H9 (cell line): Measurements from ENCODE around the gene SRRM3. TPM values are rescaled to one million over a fixed set of nuclear protein-coding genes. Genes with fewer than 3 reads are reported as not detected.

Experiments
- DNase-seq: peaks from one replicate; pipeline ENCODE4 v3.0.0-alpha.2; 2017
- H2AFZ ChIP-seq: one replicate; pipeline ENCODE4 v1.6.1; 2013; ENCODE audit warnings: mild to moderate bottlenecking, low read length, control low read depth, moderate library complexity
- H2AK5ac ChIP-seq: 2 replicates; pipeline ENCODE4 v1.6.1; 2013; ENCODE audit warnings: low read length, control low read depth, mixed read lengths; ENCODE audit not compliant: insufficient read length
- H2BK120ac ChIP-seq: one replicate; pipeline ENCODE4 v1.6.1; 2013; ENCODE audit warnings: low read depth, mild to moderate bottlenecking, low read length, control low read depth, inconsistent platforms; ENCODE audit not compliant: poor library complexity, severe bottlenecking
- H2BK12ac ChIP-seq: 2 replicates; pipeline ENCODE4 v1.6.1; 2013; ENCODE audit warnings: low read length, control low read depth, mixed read lengths, low read depth; ENCODE audit not compliant: insufficient read length
- H2BK15ac ChIP-seq: 2 replicates; pipeline ENCODE4 v1.6.1; 2013; ENCODE audit warnings: low read depth, low read length, control low read depth
- H2BK20ac ChIP-seq: one replicate; pipeline ENCODE4 v1.6.1; 2013; ENCODE audit warnings: low read depth, mild to moderate bottlenecking, low read length, control low read depth, inconsistent platforms; ENCODE audit not compliant: poor library complexity, severe bottlenecking
- H2BK5ac ChIP-seq: 2 replicates; pipeline ENCODE4 v1.6.1; 2013; ENCODE audit warnings: low read length, control low read depth, mixed read lengths; ENCODE audit not compliant: insufficient read length
- H3K14ac ChIP-seq: 2 replicates; pipeline ENCODE4 v1.6.1; 2013; ENCODE audit warnings: low read length, control low read depth; ENCODE audit not compliant: insufficient read depth
- H3K18ac ChIP-seq: 2 replicates; pipeline ENCODE4 v1.6.1; 2013; ENCODE audit warnings: low read depth, mild to moderate bottlenecking, mixed read lengths, low read length, control low read depth; ENCODE audit not compliant: insufficient read length
- H3K23ac ChIP-seq: 2 replicates; pipeline ENCODE4 v1.6.1; 2013; ENCODE audit warnings: low read length, control low read depth, mixed read lengths, low read depth; ENCODE audit not compliant: insufficient read length
- H3K23me2 ChIP-seq: 2 replicates; pipeline ENCODE4 v1.6.1; 2013; ENCODE audit warnings: low read depth, mild to moderate bottlenecking, mixed read lengths, low read length, control low read depth; ENCODE audit not compliant: insufficient read length, poor library complexity, severe bottlenecking
- H3K27ac ChIP-seq: 2 replicates; pipeline ENCODE4 v1.5.1; 2013; ENCODE audit warnings: low read length, control low read depth, mixed read lengths, low read depth; ENCODE audit not compliant: insufficient read length
- H3K27me3 ChIP-seq: 2 replicates; pipeline ENCODE4 v1.6.1; 2013; ENCODE audit warnings: low read length, control low read depth, inconsistent platforms; ENCODE audit not compliant: insufficient read depth
- H3K4ac ChIP-seq: 2 replicates; pipeline ENCODE4 v1.6.1; 2013; ENCODE audit warnings: low read depth, mild to moderate bottlenecking, control low read depth, inconsistent platforms, low read length, moderate library complexity
- H3K4me1 ChIP-seq: 2 replicates; pipeline ENCODE4 v1.6.1; 2013; ENCODE audit warnings: low read length, control low read depth, inconsistent platforms; ENCODE audit not compliant: insufficient read depth
- H3K4me2 ChIP-seq: 2 replicates; pipeline ENCODE4 v1.6.1; 2013; ENCODE audit warnings: low read length, control low read depth, mixed read lengths; ENCODE audit not compliant: insufficient read length, insufficient read depth
- H3K56ac ChIP-seq: 2 replicates; pipeline ENCODE4 v1.6.1; 2013; ENCODE audit warnings: low read depth, mild to moderate bottlenecking, mixed read lengths, low read length, control low read depth; ENCODE audit not compliant: insufficient read length
- H3K79me1 ChIP-seq: 2 replicates; pipeline ENCODE4 v1.6.1; 2013; ENCODE audit warnings: low read depth, mild to moderate bottlenecking, moderate library complexity, low read length, control low read depth, inconsistent platforms; ENCODE audit not compliant: insufficient read depth, poor library complexity, severe bottlenecking
- H3K79me2 ChIP-seq: 2 replicates; pipeline ENCODE4 v1.6.1; 2013; ENCODE audit warnings: low read length, control low read depth, inconsistent platforms; ENCODE audit not compliant: insufficient read depth
- H3K9ac ChIP-seq: 2 replicates; pipeline ENCODE4 v1.6.1; 2013; ENCODE audit warnings: low read length, control low read depth, mixed read lengths; ENCODE audit not compliant: insufficient read length; ENCODE audit errors: extremely low read depth
- H3K9me3 ChIP-seq: one replicate; pipeline ENCODE4 v1.6.1; 2013; ENCODE audit warnings: low read depth, low read length, inconsistent platforms; ENCODE audit not compliant: control insufficient read depth
- H3T11ph ChIP-seq: one replicate; pipeline ENCODE4 v1.6.1; 2013; ENCODE audit warnings: mild to moderate bottlenecking, low read length, control low read depth, inconsistent platforms
- H4K20me1 ChIP-seq: one replicate; pipeline ENCODE4 v1.6.1; 2013; ENCODE audit not compliant: control insufficient read depth, insufficient read length, insufficient read depth
- H4K5ac ChIP-seq: 2 replicates; pipeline ENCODE4 v1.6.1; 2013; ENCODE audit warnings: low read depth, mild to moderate bottlenecking, mixed read lengths, low read length, control low read depth; ENCODE audit not compliant: insufficient read length
- H4K8ac ChIP-seq: replicated peaks from 2 replicates; pipeline ENCODE4 v1.6.1; 2013; ENCODE audit warnings: low read length, control low read depth, mixed read lengths, low read depth; ENCODE audit not compliant: insufficient read length
- H4K91ac ChIP-seq: 2 replicates; pipeline ENCODE4 v1.6.1; 2013; ENCODE audit warnings: low read depth, mild to moderate bottlenecking, moderate library complexity, mixed read lengths, low read length, control low read depth; ENCODE audit not compliant: insufficient read length
- H3K27ac Mint-ChIP-seq, 3 experiments: 2 replicates in 2 of 3; 3 replicates in 1 of 3; pipeline ENCODE4 v1.8.0; 2020 to 2021; ENCODE audit warnings: mixed read lengths in 3 of 3, mild to moderate bottlenecking in 1 of 3, moderate library complexity in 1 of 3
- H3K27me3 Mint-ChIP-seq: 2 replicates; pipeline ENCODE4 v1.8.0; 2021; ENCODE audit warnings: low read depth, mild to moderate bottlenecking, moderate library complexity, mixed read lengths
- H3K36me3 Mint-ChIP-seq, 3 experiments: 2 replicates in 2 of 3; 3 replicates in 1 of 3; pipeline ENCODE4 v1.8.0; 2020 to 2021; ENCODE audit warnings: low read depth in 3 of 3, mixed read lengths in 3 of 3; ENCODE audit not compliant: insufficient read depth in 1 of 3
- H3K4me1 Mint-ChIP-seq, 2 experiments: 2 replicates each; pipeline ENCODE4 v1.8.0; 2020; ENCODE audit warnings: mixed read lengths in 2 of 2
- H3K4me3 Mint-ChIP-seq, 2 experiments: 2 replicates in 1 of 2; 3 replicates in 1 of 2; pipeline ENCODE4 v1.8.0; 2020 to 2021; ENCODE audit warnings: mild to moderate bottlenecking in 2 of 2, mixed read lengths in 2 of 2, moderate library complexity in 1 of 2
- H3K9me3 Mint-ChIP-seq, 2 experiments: 2 replicates in 1 of 2; 3 replicates in 1 of 2; pipeline ENCODE4 v1.8.0; 2020; ENCODE audit warnings: mild to moderate bottlenecking in 2 of 2, mixed read lengths in 2 of 2, moderate library complexity in 1 of 2
- CTCF ChIP-seq: fragments of 200-600 bp; sonication (generic); conservative IDR thresholded peaks from 3 replicates; pipeline ENCODE4 v1.8.0; 2021; ENCODE audit warnings: antibody characterized with exemption, mild to moderate bottlenecking
- WGBS: extraction: QIAGEN DNeasy Blood & Tissue Kit; methylation state at CpG from one replicate; pipeline ENCODE4 v1.1.7; 2013; ENCODE audit warnings: missing lambda C conversion rate, low lambda C conversion rate, mixed read lengths; ENCODE audit not compliant: insufficient read length; ENCODE audit errors: extremely low coverage; 5-methylcytosine and 5-hydroxymethylcytosine counted together
- total RNA-seq: library from RNA; stranded (reverse); gene quantifications from 2 replicates; pipeline ENCODE4 v1.2.1, GENCODE V29; 2021

The SRRM3 gene
- total RNA-seq, 1 experiment from 2014 or later, result 11.0 TPM

- Histone ChIP-seq H2BK20ac (no peak overlapping the region), H3K23me2 (no peaks in the 10 kb centered on the region), H4K8ac (no peak overlapping the region), H3K56ac (no peak overlapping the region), H3K27me3 (no peaks in the 10 kb centered on the region), H3K4me2 (no peak overlapping the region), H4K20me1 (no peaks in the 10 kb centered on the region), H3K9me3 (no peaks in the 10 kb centered on the region), H3T11ph (no peak overlapping the region), H3K23ac (no peak overlapping the region), H3K18ac (no peak overlapping the region), H3K4me1 (no peaks in the 10 kb centered on the region), H2AFZ (no peak overlapping the region), H3K14ac (no peak overlapping the region; the same call in 1 of the 2 replicates), H3K9ac (no peak overlapping the region), H3K4ac (no peak overlapping the region), H4K5ac (no peak overlapping the region), H2BK120ac (no peak overlapping the region), H4K91ac (no peak overlapping the region), H3K79me2 (no peaks in the 10 kb centered on the region), H2BK15ac (no peak overlapping the region), H3K27ac (no peak overlapping the region), H2AK5ac (no peak overlapping the region), H2BK12ac (no peak overlapping the region), H3K79me1 (no peaks in the 10 kb centered on the region), H2BK5ac (no peak overlapping the region)
- Mint-ChIP-seq H3K27me3 (peaks cover 31% of the 10 kb centered on the region), H3K27ac (no peak overlapping the region), H3K36me3 (no peaks in the 10 kb centered on the region; a peak in 1 of 7 replicates), H3K4me1 (peaks cover 6 to 14% of the 10 kb centered on the region in 2 experiments), H3K4me3 (no peak overlapping the region), H3K9me3 (no peaks in the 10 kb centered on the region)
- TF ChIP-seq CTCF, result no peak
- DNase-seq, result no peak
- no CpG with 5 or more reads among the region's 12 CpGs for WGBS
Measured at GRCh38 chr7:76206633-76207032, 4.9 kb downstream of the SRRM3 start.
